GM10266 (cell line): ENCODE data around the gene RASGRF1.

Experiments
- DNase-seq: peaks from one replicate; pipeline ENCODE4 v3.0.0; 2012; ENCODE audit errors: extremely low spot score
- CTCF ChIP-seq: IDR thresholded peaks from 2 replicates; pipeline ENCODE4 v1.5.1; 2012; ENCODE audit warnings: mild to moderate bottlenecking, low read depth; ENCODE audit not compliant: control insufficient read depth, insufficient read depth; ENCODE audit errors: missing control alignments

Gene RASGRF1, protein sequence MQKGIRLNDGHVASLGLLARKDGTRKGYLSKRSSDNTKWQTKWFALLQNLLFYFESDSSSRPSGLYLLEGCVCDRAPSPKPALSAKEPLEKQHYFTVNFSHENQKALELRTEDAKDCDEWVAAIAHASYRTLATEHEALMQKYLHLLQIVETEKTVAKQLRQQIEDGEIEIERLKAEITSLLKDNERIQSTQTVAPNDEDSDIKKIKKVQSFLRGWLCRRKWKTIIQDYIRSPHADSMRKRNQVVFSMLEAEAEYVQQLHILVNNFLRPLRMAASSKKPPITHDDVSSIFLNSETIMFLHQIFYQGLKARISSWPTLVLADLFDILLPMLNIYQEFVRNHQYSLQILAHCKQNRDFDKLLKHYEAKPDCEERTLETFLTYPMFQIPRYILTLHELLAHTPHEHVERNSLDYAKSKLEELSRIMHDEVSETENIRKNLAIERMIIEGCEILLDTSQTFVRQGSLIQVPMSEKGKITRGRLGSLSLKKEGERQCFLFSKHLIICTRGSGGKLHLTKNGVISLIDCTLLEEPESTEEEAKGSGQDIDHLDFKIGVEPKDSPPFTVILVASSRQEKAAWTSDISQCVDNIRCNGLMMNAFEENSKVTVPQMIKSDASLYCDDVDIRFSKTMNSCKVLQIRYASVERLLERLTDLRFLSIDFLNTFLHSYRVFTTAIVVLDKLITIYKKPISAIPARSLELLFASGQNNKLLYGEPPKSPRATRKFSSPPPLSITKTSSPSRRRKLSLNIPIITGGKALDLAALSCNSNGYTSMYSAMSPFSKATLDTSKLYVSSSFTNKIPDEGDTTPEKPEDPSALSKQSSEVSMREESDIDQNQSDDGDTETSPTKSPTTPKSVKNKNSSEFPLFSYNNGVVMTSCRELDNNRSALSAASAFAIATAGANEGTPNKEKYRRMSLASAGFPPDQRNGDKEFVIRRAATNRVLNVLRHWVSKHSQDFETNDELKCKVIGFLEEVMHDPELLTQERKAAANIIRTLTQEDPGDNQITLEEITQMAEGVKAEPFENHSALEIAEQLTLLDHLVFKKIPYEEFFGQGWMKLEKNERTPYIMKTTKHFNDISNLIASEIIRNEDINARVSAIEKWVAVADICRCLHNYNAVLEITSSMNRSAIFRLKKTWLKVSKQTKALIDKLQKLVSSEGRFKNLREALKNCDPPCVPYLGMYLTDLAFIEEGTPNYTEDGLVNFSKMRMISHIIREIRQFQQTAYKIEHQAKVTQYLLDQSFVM (N-terminal part only)

DNA sequence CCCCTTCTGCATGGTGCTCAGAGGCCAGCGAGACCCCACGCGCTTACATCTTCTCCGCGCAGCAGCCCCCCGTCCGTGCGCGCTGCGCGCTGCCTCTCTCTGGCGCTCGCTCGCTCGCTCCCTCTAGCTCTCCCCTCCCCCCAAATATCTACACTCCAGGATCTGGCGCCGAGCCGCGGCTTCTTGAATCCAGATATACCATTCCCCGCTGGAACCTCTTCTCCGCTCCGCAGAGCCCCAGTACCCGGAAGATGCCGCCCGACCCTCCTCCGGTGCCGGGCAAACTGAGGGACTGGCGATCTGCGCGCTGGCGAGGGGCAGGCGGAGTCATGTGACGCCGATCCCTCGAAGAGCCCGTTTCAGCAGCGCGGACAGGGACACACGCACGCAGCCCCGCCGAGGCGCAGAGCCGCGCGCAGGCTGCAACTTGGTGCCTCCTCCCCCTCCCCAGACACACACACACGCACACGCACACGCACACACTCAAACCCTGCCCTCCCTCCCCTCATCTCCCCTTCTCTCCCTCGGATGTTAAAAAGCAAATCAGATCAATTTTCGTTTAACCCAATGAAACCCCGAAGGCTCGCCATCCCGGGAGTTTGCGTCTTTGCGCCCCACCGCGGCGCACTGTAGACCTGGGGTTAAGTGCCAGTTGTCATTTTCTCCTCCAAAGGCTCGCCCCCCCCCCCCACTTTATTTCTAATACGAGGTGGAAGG lies at the start of gene RASGRF1:
Gene RASGRF1, minus strand, starts transcription at position 294 of the 717 bp plus-strand sequence. Its CDS starts 282 bp downstream, at position 12.
- no peak for TF ChIP-seq CTCF
- DNase-seq: no peak

DNA sequence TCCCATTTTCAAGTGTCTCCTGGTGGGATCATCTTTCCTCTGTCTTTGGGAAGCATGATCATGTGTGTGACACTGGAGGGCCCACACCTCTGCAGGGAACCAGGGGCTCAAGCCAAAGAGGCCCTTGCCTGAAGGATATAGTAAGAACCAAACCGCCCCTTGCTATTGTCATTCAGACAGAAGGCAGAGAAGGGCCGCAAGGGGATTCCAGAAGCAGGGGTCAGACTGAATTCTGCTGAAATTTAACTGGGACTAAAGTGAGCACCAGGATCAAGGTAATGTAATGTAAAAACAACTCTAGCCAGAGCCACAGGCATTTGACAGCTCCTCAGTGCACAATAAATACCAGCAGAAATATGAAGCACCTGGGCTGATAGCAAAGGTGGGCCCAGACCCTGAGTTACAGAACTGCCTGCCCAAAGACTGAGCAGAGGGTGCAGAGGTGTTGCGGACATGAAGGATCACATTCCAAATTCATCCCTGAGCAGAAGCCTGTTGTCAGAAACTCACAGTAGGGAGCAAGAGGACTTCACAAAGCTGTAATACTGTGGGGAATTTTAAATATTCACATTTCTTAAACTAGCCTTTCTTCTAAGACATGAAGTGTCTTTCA lies 46.0 kb upstream of the RASGRF1 start:
- TF ChIP-seq CTCF: no peak
- DNase-seq: no peak

DNA sequence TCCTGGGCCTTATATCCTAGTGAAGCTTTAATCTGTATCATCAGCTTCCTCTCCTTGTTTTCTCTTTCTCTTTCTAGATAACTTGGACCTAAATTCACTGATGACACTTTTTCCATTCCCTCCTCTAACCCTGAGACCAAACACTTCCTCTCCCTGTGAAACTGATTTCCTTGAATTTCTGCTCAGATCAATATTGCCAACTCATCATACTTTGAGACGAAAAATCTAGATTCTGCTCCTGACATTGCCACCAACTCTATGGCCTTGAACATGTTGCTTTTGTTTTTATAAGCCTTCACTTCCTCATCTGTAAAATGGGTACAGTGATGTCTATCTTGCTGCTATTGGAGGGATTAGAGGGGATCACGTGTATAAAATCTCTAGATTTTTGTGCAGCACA lies 42.7 kb upstream of the RASGRF1 start:
- DNase-seq: no peak
- no peak for TF ChIP-seq CTCF

DNA sequence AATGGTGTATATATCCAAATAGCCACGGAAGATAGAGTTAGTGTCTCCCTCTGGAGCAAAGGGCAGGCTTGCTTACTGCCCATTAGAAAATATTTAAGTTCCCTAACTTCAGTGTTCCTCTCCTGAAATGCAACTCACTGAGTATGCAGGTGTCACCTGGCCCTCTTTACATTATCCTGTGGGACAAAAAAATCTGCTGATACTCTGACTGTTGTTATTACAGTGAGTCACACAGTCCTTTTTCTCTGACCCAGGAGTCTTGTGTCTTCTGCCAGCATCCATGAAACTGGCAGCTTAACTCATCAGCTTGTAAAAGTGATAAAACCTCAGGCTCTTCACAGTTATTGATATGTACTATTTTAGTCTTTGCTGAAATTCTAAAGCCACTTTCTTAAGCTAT lies 42.2 kb upstream of the RASGRF1 start:
- TF ChIP-seq CTCF: no peak
- no peak for DNase-seq

- no peak for DNase-seq
- no peak for TF ChIP-seq CTCF
These were observed 41.8 kb upstream of the RASGRF1 start for GRCh38 chr15:79132361-79132760.

DNA sequence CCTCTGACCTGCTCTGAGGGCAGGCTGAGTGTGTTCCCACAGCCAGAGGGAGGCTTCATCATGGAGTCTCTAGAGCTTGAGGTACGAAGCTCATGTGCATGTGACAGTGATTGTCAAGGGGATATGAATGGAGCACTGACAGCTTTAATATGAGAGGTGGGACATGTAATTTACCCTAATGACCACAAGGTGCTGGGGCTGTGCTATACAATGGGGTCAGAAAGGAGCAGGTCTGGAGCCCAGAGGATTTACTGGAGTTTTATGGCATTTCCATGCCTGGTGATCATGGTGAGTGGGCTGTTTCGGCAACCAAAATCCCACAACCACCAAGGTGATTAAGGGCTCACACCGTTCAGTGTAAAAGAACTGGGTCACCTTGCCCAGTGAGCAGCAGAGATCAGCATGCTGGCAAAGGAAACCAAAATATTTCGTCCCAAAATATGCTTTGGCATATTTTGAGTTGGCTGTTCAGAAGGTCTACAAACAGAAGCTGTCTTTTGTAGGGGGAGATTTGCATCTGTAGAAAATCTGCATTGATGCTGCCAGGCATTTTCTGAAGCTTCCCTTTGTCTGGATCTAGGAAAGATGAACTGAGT lies 40.1 kb upstream of the RASGRF1 start:
- no peak for TF ChIP-seq CTCF
- no peak for DNase-seq
